Stomach smooth muscle (tissue), 2 donors: Measurements from ENCODE around the gene MYBL2.

Source experiments
- H3K27ac ChIP-seq: one replicate; pipeline ENCODE4 v1.7.0; 2013; ENCODE audit warnings: mild to moderate bottlenecking, low read length, inconsistent platforms
- H3K27me3 ChIP-seq, 2 donors: one replicate each; pipeline ENCODE4 v1.7.0; 2013; ENCODE audit warnings: low read length in 2 of 2; ENCODE audit not compliant: insufficient read depth in 2 of 2, control insufficient read depth in 1 of 2
- H3K36me3 ChIP-seq, 2 donors: one replicate each; pipeline ENCODE4 v1.7.0; 2013; ENCODE audit warnings: low read length in 2 of 2; ENCODE audit not compliant: control insufficient read depth in 2 of 2, insufficient read depth in 2 of 2
- H3K4me1 ChIP-seq: one replicate; pipeline ENCODE4 v1.7.0; 2013; ENCODE audit warnings: low read length; ENCODE audit not compliant: control insufficient read depth, insufficient read depth
- H3K4me3 ChIP-seq, 2 donors: one replicate each; pipeline ENCODE4 v1.7.0; 2013; ENCODE audit warnings: low read length in 2 of 2
- H3K9ac ChIP-seq, 2 donors: one replicate each; pipeline ENCODE4 v1.7.0; 2013; ENCODE audit warnings: low read length in 2 of 2, mild to moderate bottlenecking in 1 of 2
- H3K9me3 ChIP-seq, 2 donors: one replicate each; pipeline ENCODE4 v1.7.0; 2013; ENCODE audit warnings: low read length in 2 of 2; ENCODE audit not compliant: control insufficient read depth in 2 of 2
- donor health status: healthy.
- donor health status: Pancreatic carcinoma.

Gene MYBL2

GRCh38 chr20:43710370-43711044, 43.6 kb downstream of the MYBL2 start:
- Histone ChIP-seq H3K27me3 (no peaks in the 10 kb centered on the region), H3K36me3 (no peaks in the 10 kb centered on the region), H3K9ac (no peak overlapping the region), H3K4me1 (no peaks in the 10 kb centered on the region), H3K9me3 (no peaks in the 10 kb centered on the region), H3K27ac (no peak overlapping the region), H3K4me3 (no peak overlapping the region)

- Histone ChIP-seq H3K4me1 (no peaks in the 10 kb centered on the region), H3K27ac (no peak overlapping the region), H3K27me3 (no peaks in the 10 kb centered on the region), H3K9me3 (no peaks in the 10 kb centered on the region), H3K36me3 (no peaks in the 10 kb centered on the region), H3K4me3 (no peak overlapping the region), H3K9ac (no peak overlapping the region)
These were observed 44.3 kb downstream of the MYBL2 start for GRCh38 chr20:43711098-43711654.

- H3K27ac ChIP-seq = no peak overlapping the region
- no peaks in the 10 kb centered on the region for H3K4me1 ChIP-seq
- no peak overlapping the region for H3K4me3 ChIP-seq
- no peaks in the 10 kb centered on the region for H3K36me3 ChIP-seq
- H3K9ac ChIP-seq = no peak overlapping the region
- H3K27me3 ChIP-seq = peaks cover 0 to under 1% of the 10 kb centered on the region in 2 donors
- H3K9me3 ChIP-seq = no peaks in the 10 kb centered on the region
These were observed 48.1 kb downstream of the MYBL2 start for GRCh38 chr20:43715044-43715443.

GRCh38 chr20:43715511-43715910, 48.6 kb downstream of the MYBL2 start:
- no peaks in the 10 kb centered on the region for H3K9me3 ChIP-seq
- H3K36me3 ChIP-seq = no peaks in the 10 kb centered on the region
- H3K27ac ChIP-seq = no peak overlapping the region
- H3K4me1 ChIP-seq = no peaks in the 10 kb centered on the region
- no peak overlapping the region for H3K9ac ChIP-seq
- no peak overlapping the region for H3K4me3 ChIP-seq
- H3K27me3 ChIP-seq = peaks cover 0 to 3% of the 10 kb centered on the region in 2 donors

- Histone ChIP-seq H3K9me3 (no peaks in the 10 kb centered on the region), H3K36me3 (no peaks in the 10 kb centered on the region), H3K27ac (no peak overlapping the region), H3K9ac (no peak overlapping the region), H3K4me1 (no peaks in the 10 kb centered on the region), H3K27me3 (peaks cover 0 to 3% of the 10 kb centered on the region in 2 donors), H3K4me3 (no peak overlapping the region)
These were observed 49.2 kb downstream of the MYBL2 start for GRCh38 chr20:43716123-43716522.

GRCh38 chr20:43716757-43717615, 50.1 kb downstream of the MYBL2 start:
- Histone ChIP-seq H3K27me3 (peaks cover 0 to 3% of the 10 kb centered on the region in 2 donors), H3K9me3 (no peaks in the 10 kb centered on the region), H3K9ac (no peak overlapping the region), H3K36me3 (no peaks in the 10 kb centered on the region), H3K27ac (no peak overlapping the region), H3K4me3 (no peak overlapping the region), H3K4me1 (no peaks in the 10 kb centered on the region)

- no peaks in the 10 kb centered on the region for H3K9me3 ChIP-seq
- H3K27ac ChIP-seq = no peak overlapping the region
- no peak overlapping the region for H3K9ac ChIP-seq
- peaks cover 0 to 3% of the 10 kb centered on the region in 2 donors for H3K27me3 ChIP-seq
- no peaks in the 10 kb centered on the region for H3K4me1 ChIP-seq
- H3K4me3 ChIP-seq = no peak overlapping the region
- no peaks in the 10 kb centered on the region for H3K36me3 ChIP-seq
These were observed 50.7 kb downstream of the MYBL2 start for GRCh38 chr20:43717616-43717995.

- no peak overlapping the region for H3K27ac ChIP-seq
- H3K27me3 ChIP-seq = peaks cover 0 to 3% of the 10 kb centered on the region in 2 donors
- no peaks in the 10 kb centered on the region for H3K9me3 ChIP-seq
- H3K4me3 ChIP-seq = no peak overlapping the region
- no peak overlapping the region for H3K9ac ChIP-seq
- no peaks in the 10 kb centered on the region for H3K36me3 ChIP-seq
- H3K4me1 ChIP-seq = no peaks in the 10 kb centered on the region
These were observed 53.1 kb downstream of the MYBL2 start for GRCh38 chr20:43720007-43720406.

- no peak overlapping the region for H3K9ac ChIP-seq
- H3K27me3 ChIP-seq = peaks cover 0 to 3% of the 10 kb centered on the region in 2 donors
- H3K27ac ChIP-seq = no peak overlapping the region
- H3K36me3 ChIP-seq = no peaks in the 10 kb centered on the region
- H3K9me3 ChIP-seq = no peaks in the 10 kb centered on the region
- H3K4me3 ChIP-seq = no peak overlapping the region
- H3K4me1 ChIP-seq = no peaks in the 10 kb centered on the region
These were observed 54.1 kb downstream of the MYBL2 start for GRCh38 chr20:43721097-43721428.

- H3K4me1 ChIP-seq = no peaks in the 10 kb centered on the region
- H3K27me3 ChIP-seq = peaks cover 0 to 3% of the 10 kb centered on the region in 2 donors
- H3K36me3 ChIP-seq = no peaks in the 10 kb centered on the region
- no peak overlapping the region for H3K4me3 ChIP-seq
- H3K27ac ChIP-seq = no peak overlapping the region
- H3K9me3 ChIP-seq = no peaks in the 10 kb centered on the region
- no peak overlapping the region for H3K9ac ChIP-seq
These were observed 54.7 kb downstream of the MYBL2 start for GRCh38 chr20:43721429-43722152.
